HG02885 (cell line): ENCODE measurements around the gene LIME1.

Experiments
- ATAC-seq: cut with Tn5 transposase; IDR thresholded peaks from one replicate; pipeline ENCODE4 v1.9.1; 2021; ENCODE audit warnings: mild to moderate bottlenecking; ENCODE audit not compliant: unreplicated experiment, poor library complexity

LIME1 gene

GRCh38 chr20:63747622-63748069 lies 11.2 kb downstream of the LIME1 start:
- ATAC-seq = no peak

GRCh38 chr20:63748070-63748933 lies 11.8 kb downstream of the LIME1 start:
- ATAC-seq = no peak

DNA sequence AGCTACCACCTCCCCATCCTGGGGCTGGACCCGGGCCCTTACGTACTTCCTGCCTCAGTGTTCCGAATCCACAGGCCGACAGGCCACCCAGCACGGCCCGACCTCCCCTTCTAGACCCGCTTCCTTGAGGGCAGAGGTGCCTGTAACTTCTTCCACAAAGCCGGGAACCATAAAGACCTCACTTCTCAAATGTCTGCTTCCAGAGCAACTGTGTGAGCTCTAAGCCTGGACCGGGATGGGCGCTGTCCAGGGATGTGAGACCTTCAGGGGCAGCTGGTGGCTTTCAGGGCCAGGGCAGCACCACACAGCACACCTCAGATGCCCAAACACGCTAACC lies 12.4 kb downstream of the LIME1 start:
- no peak for ATAC-seq

DNA sequence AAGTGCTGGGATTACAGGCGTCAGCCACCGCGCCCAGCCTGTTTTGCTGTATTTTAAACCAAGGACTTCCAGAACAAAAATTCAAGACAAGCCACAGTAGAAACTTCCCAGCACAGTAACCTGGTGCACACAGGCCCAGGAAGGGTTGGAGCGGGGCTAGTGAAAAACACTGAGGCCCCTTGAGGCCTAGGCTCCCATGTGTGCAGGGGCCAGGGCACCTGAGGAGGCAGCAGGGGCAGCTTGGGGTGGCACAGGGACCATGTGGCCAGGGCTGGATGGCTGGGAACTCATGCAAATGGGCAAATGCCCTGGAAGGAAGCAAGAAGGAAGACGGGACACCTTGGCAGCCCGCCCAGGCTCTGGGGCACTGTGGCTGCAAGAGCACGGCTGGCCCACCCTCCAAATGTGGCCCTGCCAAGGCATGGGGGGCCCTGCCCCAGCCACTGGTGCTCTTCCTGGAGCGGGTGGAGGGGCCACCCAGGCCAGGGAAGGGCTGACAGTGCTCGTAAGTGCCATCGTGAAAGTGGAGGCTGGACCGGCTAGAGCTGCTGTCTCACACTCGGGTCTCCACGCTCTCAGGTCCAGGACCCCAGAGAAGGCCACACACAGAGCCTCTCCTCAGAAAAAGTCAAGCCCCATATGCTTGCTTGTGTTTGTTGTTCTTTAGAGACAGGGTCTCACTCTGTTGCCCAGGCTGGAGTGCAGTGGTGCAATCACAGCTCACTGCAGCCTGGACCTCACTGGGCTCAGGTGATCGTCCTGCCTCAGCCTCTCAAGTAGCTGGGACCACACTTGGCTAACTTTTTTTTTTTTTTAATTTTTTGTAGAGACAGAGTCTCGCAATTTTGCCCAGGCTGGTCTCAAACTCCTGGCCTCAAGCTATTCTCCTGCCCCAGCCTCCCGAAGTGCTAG lies 13.4 kb downstream of the LIME1 start:
- ATAC-seq = no peak

GRCh38 chr20:63750807-63751470 lies 14.5 kb downstream of the LIME1 start:
- no peak for ATAC-seq

- ATAC-seq = no peak
These were observed 15.2 kb downstream of the LIME1 start for GRCh38 chr20:63751471-63752271.

- ATAC-seq = no peak
These were observed 16.1 kb downstream of the LIME1 start for GRCh38 chr20:63752411-63753101.

DNA sequence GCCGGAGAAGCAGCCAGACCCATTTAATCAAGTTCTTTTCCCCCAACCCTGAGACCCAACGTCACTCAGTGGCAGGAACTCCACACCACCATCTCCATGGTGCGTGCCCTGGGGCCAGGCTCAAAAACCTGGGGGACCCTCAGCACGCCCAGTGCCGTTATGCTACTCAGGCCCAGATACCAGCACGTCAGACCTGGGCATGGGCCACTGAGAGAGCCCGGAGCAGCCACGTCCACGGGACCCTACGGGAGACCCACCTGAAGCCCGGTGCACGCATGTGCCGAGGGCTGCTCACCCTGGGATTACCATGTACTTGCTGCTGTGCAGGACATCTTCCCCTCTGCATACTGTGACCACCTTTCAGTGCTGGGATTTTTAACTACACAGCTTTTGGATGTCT lies 16.9 kb downstream of the LIME1 start:
- no peak for ATAC-seq

GRCh38 chr20:63754008-63754407 lies 17.5 kb downstream of the LIME1 start:
- no peak for ATAC-seq

DNA sequence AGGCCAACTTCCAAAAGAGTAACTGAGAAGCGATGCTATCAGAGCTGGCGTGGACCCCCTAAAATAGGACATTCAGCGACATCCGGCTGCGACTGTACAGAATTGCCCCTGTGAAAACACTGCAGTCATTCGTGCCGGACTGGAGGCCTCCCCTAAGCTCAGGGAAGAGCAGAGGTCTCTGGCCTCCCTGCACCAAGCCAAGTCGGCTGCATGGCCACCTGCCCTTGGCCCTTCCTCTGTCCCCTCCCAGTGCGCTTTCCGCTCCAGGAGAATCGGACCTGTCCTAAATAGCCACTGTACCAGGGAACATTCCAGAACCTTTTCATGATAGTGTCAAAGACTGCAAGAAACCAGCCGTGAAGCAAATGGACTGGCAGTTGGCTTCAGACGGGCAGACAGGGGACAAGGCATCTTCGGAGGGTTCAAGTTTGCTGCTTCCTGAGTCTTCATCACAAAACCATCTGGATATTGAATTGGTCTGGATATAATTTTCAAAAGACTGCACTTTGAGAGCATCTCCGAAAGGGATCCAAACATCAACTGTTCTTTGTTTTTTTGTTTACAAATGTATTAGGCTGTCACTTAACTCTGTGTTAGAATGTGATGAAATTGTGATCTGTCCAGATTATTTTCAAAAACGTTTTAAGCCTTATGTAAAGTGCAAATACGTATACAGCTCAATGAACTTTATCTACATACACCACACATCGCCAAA lies 19.6 kb downstream of the LIME1 start:
- no peak for ATAC-seq

DNA sequence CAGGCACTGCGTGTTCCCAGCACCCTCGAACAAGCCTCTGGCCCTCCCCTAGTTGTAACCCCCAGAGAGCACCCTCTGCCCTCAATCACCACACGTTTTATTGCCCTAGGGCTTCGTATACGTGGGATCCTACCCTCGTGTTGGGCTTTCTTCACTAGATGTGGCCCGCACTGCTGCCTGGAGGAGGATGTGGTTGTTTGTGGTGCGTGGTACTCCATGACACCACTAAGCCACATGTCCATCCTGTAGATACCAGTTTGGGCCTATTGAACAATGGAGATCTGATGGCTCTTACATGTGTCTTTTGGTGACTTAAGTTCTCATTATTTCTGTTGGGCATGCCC lies 20.2 kb downstream of the LIME1 start:
- ATAC-seq = no peak

DNA sequence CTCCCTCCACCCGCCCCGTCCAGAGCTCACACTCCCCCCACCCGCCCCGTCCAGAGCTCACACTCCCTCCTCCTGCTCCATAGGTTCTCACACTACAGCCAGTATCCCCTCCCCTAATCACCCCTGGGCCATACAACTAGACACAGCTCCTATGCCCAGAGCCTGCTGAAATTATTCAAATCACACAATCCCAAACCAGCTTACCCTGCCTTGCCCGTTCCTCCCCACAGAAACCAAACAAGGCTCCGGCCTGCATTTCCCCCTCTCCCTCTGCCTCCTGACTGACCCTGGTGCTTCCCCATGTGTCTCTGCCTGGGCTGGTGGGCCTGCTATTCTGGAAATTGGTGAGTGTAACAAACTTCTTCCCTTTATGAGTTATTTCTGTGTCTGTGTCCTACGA lies 21.7 kb downstream of the LIME1 start:
- no peak for ATAC-seq

DNA sequence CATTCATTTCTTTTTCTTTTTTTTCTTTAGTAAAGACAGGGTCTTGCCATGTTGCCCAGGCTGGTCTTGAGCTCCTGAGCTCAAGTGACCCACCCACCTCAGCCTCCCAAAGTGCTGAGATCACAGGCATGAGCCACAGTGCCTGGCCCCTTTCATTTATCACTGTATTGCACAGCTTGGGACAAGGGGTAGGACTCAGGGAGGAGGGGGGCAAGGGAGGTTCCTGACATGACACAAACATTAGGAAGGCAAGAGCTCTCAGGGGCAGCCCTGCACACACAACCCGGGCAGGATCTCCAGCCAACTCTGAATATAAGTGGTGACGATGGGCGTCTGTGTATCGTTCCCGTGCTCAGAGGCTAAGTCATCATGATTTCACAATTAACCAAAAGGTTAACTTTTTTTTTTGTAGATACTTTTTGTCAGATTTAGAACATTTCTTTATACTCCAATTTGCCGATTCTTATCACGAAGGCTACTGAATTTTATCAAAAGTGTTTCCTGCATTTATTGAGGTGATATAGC lies 23.0 kb downstream of the LIME1 start:
- no peak for ATAC-seq

GRCh38 chr20:63765082-63765873 lies 28.8 kb downstream of the LIME1 start:
- no peak for ATAC-seq

DNA sequence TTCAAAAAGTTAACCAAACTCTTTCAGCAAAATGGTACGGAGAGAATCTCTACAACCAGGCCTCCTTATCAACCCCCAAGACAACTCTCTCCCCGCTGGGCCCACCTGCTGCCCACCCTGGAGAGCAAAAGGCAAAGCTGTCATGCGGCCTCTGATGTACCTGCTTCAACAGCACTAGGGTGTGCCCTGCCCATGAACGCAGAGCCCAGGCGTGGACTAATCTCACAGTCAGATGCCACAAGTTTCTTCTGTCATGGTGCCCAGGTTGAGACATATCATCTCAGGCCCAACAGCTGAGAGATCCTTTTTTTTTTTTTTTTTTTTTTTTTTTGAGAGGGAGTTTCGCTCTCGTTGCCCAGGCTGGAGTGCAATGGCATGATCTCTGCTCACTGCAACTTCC lies 29.4 kb downstream of the LIME1 start:
- ATAC-seq = no peak

GRCh38 chr20:63766695-63767426 lies 30.4 kb downstream of the LIME1 start:
- no peak for ATAC-seq

GRCh38 chr20:63767456-63767855 lies 31.0 kb downstream of the LIME1 start:
- ATAC-seq = no peak
